Activated naive CD8-positive, alpha-beta T cell treated with anti-CD3 and anti-CD28 coated beads for 36 hours (primary cell): ENCODE data around the gene TRIM59. TPM values are rescaled to one million over a fixed set of nuclear protein-coding genes. Genes with fewer than 3 reads are reported as not detected.

ENCODE experiments used
- DNase-seq: peaks from one replicate; pipeline ENCODE4 v3.0.0; 2021
- H3K27ac Mint-ChIP-seq: one replicate; pipeline ENCODE4 v1.8.0; 2022; ENCODE audit warnings: mild to moderate bottlenecking, moderate library complexity, mixed read lengths
- H3K27me3 Mint-ChIP-seq: one replicate; pipeline ENCODE4 v1.8.0; 2022; ENCODE audit warnings: mild to moderate bottlenecking, mixed read lengths
- H3K36me3 Mint-ChIP-seq: one replicate; pipeline ENCODE4 v1.8.0; 2021; ENCODE audit warnings: mild to moderate bottlenecking, mixed read lengths
- H3K4me1 Mint-ChIP-seq: one replicate; pipeline ENCODE4 v1.8.0; 2021; ENCODE audit warnings: mixed read lengths
- H3K4me3 Mint-ChIP-seq: one replicate; pipeline ENCODE4 v1.8.0; 2022; ENCODE audit warnings: mild to moderate bottlenecking, moderate library complexity, mixed read lengths
- H3K9me3 Mint-ChIP-seq: one replicate; pipeline ENCODE4 v1.8.0; 2022; ENCODE audit warnings: mixed read lengths
- total RNA-seq, 2 experiments: library from RNA; stranded (reverse); gene quantifications; one replicate each; pipeline ENCODE4 v1.2.3, GENCODE V29; 2021

TRIM59 gene
- total RNA-seq, 2 experiments from 2014 or later, result 43.3 to 44.0 TPM

DNA sequence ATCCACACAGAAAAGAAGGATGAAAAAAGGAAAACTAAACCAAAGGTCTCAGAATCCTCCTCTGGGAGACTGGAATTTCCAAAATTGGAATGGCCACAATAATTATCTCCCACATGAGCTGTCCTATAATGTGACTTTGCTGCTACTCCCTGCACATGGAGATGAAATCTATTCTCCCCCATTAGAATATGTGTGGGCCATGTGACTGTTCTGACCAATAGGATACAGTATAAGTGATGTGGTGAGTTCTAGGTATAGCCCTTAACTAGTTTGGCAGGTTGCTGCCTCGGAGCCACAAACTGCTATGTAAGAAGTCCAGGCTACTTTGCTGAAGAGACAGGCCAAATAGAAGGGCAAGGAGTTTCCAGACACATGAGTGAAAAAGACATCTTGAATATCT lies 5.2 kb downstream of the TRIM59 start:
- Mint-ChIP-seq H3K9me3 (peaks cover 3% of the 10 kb centered on the region), H3K27ac (no peak overlapping the region), H3K36me3 (peaks cover 74% of the 10 kb centered on the region), H3K27me3 (no peaks in the 10 kb centered on the region), H3K4me3 (no peak overlapping the region), H3K4me1 (peaks cover 33% of the 10 kb centered on the region)
- no peak for DNase-seq

DNA sequence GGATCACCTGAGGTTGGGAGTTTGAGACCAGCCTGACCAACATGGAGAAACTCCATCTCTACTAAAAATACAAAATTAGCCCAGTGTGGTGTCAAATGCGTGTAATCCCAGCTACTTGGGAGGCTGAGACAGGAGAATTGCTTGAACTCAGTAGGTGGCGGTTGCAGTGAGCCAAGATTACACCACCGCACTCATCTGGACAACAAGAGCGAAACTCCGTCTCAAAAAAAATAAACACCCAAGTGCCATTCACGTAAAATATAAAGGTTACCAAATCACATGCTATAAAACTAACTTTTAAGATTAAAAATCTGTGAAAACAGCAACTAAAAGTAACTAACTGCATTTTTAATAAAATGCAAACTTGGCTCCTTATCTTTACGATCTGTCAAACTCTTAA lies 8.9 kb downstream of the TRIM59 start:
- no peak for DNase-seq
- peaks cover 38% of the 10 kb centered on the region for H3K4me1 Mint-ChIP-seq
- no peak overlapping the region for H3K27ac Mint-ChIP-seq
- H3K27me3 Mint-ChIP-seq, result no peaks in the 10 kb centered on the region
- H3K4me3 Mint-ChIP-seq, result no peak overlapping the region
- peaks cover 3% of the 10 kb centered on the region for H3K9me3 Mint-ChIP-seq
- peaks cover 75% of the 10 kb centered on the region for H3K36me3 Mint-ChIP-seq

DNA sequence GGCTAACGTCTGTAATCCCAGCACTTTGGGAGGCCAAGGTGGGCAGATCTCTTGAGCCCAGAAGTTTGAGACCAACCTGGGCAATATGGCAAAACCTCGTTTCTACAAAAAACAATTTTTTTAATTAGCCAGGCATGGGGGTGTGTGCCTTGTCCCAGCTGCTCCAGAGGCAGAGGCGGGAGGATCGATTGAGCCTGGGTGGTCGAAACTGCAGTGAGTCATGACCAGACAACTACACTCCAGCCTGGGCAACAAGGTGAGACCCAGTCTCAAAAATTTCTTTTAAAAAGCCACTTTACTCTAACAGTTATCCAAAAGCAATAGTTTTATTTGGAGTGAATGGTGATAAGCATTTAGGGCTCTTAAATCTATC lies 12.5 kb downstream of the TRIM59 start:
- no peak for DNase-seq
- H3K4me1 Mint-ChIP-seq, result peaks cover 27% of the 10 kb centered on the region
- H3K27ac Mint-ChIP-seq, result peak overlapping the region; percentile 25

DNA sequence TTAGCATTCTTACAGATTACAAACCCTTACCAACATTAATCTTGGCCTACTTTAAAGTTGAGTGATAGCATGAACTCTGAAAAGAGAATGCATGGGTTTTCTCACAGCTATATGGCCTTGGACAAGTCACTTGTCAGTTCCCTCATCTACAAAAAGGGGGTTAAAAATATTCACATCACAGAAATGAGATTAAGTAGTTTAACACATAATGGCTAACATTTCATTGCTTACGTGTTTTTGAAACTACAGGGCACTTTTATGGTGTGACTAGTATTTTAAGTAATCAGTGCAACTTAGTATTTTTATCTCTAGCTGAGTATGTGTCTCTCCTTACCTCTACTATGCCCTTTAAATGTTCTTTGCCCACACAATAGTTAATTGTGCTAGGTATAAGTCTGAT lies 13.8 kb downstream of the TRIM59 start:
- Mint-ChIP-seq H3K27me3 (no peaks in the 10 kb centered on the region), H3K27ac (no peak overlapping the region), H3K9me3 (peaks cover 2% of the 10 kb centered on the region), H3K4me3 (no peak overlapping the region), H3K4me1 (peaks cover 22% of the 10 kb centered on the region), H3K36me3 (peaks cover 49% of the 10 kb centered on the region)
- no peak for DNase-seq

More for the DNA sequence above, 12.5 kb downstream of the TRIM59 start:
- Mint-ChIP-seq H3K36me3 (peaks cover 55% of the 10 kb centered on the region), H3K4me3 (no peak overlapping the region), H3K27me3 (no peaks in the 10 kb centered on the region), H3K9me3 (peaks cover 2% of the 10 kb centered on the region)

DNA sequence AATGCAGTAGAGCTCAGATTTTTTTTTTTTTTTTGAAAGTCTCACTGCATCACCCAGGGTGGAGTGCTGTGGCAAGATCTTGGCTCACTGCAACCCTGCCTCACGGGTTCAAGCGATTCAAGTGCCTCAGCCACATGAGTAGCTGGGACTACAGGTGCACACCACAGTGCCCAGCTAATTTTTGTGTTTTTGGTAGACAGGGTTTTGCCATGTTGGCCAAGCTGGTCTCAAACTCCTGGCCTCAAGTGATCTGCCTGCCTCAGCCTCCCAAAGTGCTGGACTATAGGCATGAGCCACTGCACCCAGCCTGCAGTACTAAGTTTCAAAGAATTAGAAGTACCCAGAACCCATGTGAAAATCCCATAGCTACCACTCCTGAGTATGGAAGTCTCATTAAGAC lies 14.5 kb downstream of the TRIM59 start:
- H3K4me1 Mint-ChIP-seq, result peaks cover 19% of the 10 kb centered on the region
- H3K36me3 Mint-ChIP-seq, result peaks cover 45% of the 10 kb centered on the region
- no peak overlapping the region for H3K27ac Mint-ChIP-seq
- no peaks in the 10 kb centered on the region for H3K27me3 Mint-ChIP-seq
- no peak for DNase-seq
- H3K9me3 Mint-ChIP-seq, result no peaks in the 10 kb centered on the region
- no peak overlapping the region for H3K4me3 Mint-ChIP-seq

DNA sequence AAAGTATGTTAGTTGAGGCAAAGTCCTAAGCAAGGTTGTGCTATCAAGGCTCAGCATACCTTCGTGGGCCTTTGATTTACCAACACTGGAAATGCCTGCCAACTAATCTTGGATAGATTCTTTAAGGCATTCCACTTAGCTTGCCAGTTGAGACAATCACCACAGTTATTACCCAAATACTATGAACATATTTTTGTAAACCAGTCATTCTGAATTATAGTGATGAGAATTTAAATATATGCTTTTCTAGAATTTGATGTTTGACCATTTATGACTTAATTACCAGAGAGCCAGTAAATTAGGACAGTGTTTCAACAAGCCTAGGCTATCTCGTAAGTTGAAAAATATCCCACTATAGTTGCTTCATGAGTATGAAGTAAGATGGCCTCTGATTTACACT lies 15.5 kb downstream of the TRIM59 start:
- Mint-ChIP-seq H3K9me3 (no peaks in the 10 kb centered on the region), H3K27me3 (no peaks in the 10 kb centered on the region), H3K27ac (no peak overlapping the region), H3K4me1 (peaks cover 19% of the 10 kb centered on the region), H3K36me3 (peaks cover 42% of the 10 kb centered on the region), H3K4me3 (no peak overlapping the region)
- DNase-seq, result no peak

DNA sequence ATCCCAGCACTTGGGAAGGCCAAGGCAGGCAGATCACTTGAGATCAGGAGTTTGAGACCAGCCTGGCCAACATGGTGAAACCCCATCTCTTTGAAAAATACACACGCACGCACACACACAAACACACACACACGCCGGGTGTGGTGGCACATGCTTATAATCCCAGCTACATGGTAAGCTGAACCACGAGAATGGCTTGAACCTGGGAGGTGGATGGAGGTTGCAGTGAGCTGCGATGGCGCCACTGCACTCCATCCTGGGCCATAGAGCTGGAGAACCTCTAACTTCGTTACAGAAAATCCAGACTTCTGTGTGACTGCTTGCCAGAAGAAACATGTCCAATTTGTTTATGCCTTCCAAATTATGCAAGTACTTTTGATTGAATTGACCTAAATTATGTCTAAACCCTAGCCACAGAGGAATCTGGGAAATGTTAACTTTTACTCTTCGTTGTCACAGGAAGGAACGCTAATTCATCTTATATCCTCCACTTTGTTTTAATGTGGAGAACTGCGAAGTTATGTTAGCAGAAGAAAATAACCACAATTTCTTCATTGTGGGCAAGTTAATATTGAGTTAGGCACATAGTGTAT lies 21.7 kb downstream of the TRIM59 start:
- no peak overlapping the region for H3K27ac Mint-ChIP-seq
- peaks cover 35% of the 10 kb centered on the region for H3K36me3 Mint-ChIP-seq
- no peaks in the 10 kb centered on the region for H3K9me3 Mint-ChIP-seq
- H3K27me3 Mint-ChIP-seq, result no peaks in the 10 kb centered on the region
- H3K4me3 Mint-ChIP-seq, result no peak overlapping the region
- H3K4me1 Mint-ChIP-seq, result peaks cover 4% of the 10 kb centered on the region
- DNase-seq, result no peak

DNA sequence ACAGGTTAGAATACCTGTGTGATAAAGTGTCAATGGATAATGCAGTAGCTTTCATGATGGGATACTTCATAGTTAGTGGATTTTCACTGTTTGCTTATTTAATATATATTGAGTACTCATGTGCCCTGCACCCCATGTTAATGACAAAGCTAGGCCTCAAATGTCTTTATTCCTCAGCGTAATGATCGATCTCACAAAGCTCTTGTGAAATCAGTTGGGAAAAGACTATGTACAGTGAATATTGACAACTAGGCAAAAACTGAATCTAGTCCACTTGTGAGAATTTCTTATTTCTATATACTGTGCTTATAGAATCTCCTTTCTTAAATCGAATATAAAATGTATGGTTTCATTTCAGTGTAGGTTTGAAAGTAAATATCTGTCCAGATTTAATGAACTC lies 32.3 kb downstream of the TRIM59 start:
- Mint-ChIP-seq H3K9me3 (no peaks in the 10 kb centered on the region), H3K4me1 (no peaks in the 10 kb centered on the region), H3K4me3 (no peak overlapping the region), H3K36me3 (peaks cover 40% of the 10 kb centered on the region), H3K27ac (no peak overlapping the region), H3K27me3 (no peaks in the 10 kb centered on the region)
- DNase-seq, result no peak

DNA sequence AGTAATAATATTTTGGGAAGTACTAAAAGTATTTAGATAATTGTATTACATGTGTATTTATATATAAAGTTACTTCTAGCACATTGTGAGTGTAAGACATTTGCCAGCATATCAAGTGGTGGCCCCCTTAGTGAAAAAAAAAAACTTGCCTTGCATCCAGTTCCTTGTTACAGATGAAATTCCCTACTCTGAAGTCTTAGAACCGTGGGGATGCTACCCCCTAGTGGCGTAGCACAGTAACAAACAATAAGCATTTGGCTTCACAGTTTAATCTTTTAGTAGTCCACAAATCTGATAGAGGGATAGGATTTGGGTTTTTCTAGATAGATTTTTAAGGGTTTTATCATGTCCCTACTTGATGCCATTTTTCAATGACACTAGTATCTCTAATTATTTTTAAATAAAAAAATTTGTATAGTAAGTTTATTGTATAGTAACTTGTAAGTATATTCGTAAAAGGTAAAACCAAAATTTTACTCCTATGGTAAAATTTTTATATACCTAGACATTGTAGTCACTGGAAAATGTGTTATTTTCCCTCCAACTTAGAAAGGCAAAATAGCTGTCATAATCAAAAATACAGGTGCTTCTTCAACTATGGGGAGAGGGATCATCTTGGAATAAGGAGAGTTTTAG lies 35.9 kb downstream of the TRIM59 start:
- no peak overlapping the region for H3K27ac Mint-ChIP-seq
- peak; percentile 41 for DNase-seq
- H3K4me1 Mint-ChIP-seq, result peaks cover 2% of the 10 kb centered on the region
- H3K27me3 Mint-ChIP-seq, result no peaks in the 10 kb centered on the region
- H3K9me3 Mint-ChIP-seq, result no peaks in the 10 kb centered on the region
- H3K4me3 Mint-ChIP-seq, result no peak overlapping the region
- H3K36me3 Mint-ChIP-seq, result peaks cover 30% of the 10 kb centered on the region

DNA sequence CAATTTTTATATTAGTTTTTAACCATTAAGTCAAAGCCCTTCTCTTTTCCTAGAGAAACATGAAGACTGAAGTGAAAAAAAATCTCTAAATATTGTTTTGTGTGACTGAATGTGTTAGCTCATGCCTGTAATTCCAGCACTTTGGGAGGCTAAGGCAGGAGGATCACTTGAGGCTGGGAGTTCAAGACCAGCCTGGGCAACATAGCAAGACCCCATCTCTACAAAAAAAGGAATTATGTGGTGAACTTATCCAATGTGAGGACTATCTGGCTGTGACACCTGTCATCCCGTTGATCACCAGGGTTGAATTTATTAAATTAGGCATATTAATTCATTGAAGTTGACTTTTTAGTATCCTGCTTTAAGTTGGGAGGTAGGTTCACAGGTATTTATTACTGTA lies 37.1 kb downstream of the TRIM59 start:
- DNase-seq, result no peak
- H3K36me3 Mint-ChIP-seq, result peaks cover 28% of the 10 kb centered on the region
- no peak overlapping the region for H3K4me3 Mint-ChIP-seq
- H3K27ac Mint-ChIP-seq, result no peak overlapping the region
- H3K4me1 Mint-ChIP-seq, result peaks cover 2% of the 10 kb centered on the region
- H3K9me3 Mint-ChIP-seq, result no peaks in the 10 kb centered on the region
- H3K27me3 Mint-ChIP-seq, result no peaks in the 10 kb centered on the region

DNA sequence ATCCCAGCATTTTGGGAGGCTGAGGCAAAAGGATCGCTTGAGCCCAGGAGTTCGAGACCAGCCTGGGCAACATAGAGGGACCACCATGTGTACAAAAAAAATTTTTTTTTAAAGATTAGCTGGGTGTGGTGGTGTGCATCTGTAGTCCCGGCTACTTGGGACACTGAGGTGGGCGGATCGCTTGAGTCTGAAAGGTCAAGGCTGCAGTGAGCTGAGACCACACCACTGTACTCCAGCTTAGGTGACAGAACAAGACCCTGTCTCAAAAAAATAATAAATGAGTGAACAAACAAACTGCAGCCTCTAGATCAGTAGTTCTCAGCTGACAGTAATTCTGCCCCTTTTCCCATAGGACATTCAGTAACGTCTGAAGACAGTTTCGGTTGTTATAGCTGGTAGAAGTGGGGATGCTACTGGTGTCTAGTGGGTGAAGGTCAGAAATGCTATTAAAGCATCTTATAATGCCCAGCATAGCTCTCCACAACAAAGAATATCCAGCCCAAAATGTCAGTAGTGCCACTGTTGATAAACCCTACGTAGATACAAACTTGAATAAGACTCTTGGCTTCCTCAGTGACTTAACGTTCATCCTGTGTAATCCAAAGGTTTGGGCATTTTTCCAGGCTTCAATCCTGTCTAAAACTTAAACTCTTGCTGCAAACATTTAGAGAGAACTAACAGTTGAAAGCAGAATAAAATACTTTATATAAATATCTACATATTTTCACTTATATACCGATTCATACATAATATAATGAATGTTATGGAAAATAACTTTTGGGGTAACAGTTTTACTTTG lies 39.6 kb downstream of the TRIM59 start:
- Mint-ChIP-seq H3K27ac (no peak overlapping the region), H3K9me3 (no peaks in the 10 kb centered on the region), H3K36me3 (peaks cover 21% of the 10 kb centered on the region), H3K27me3 (no peaks in the 10 kb centered on the region), H3K4me1 (peaks cover 2% of the 10 kb centered on the region), H3K4me3 (no peak overlapping the region)
- DNase-seq, result no peak

DNA sequence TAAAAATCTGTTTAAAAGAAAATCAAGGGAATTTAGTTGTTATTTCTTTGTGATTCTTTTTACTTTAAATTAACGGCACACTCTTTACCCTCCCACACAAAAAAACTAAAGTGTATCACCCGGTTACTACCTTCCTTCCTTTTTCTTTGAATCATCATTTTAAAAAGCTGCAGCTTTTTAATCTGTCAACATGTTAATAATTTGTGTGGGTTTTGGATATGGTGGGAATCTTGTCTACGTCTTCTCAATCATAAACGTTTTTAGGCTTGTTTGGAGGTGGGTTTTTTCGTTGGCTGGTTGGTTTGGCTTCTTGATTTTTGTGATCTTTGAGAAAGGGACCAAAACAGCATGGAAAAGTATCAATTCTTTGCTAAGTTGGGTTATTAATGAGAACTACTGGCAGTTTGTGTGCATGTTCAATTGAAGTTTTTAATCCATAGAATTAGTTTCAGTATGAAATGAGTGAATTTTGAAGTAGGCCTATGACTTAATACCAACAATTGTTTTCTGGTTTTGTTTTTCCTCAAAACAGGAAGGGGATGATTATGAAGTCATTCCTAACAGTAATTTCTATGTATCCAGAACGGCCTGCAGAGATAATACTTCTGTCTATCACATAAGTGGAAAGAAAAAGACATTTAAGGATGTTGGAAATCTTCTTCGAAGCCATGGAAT lies 45.7 kb downstream of the TRIM59 start:
- peaks cover 27% of the 10 kb centered on the region for H3K4me1 Mint-ChIP-seq
- peak overlapping the region; percentile 30 for H3K4me3 Mint-ChIP-seq
- no peak for DNase-seq
- H3K27me3 Mint-ChIP-seq, result peaks cover 28% of the 10 kb centered on the region
- no peaks in the 10 kb centered on the region for H3K9me3 Mint-ChIP-seq
- H3K27ac Mint-ChIP-seq, result peak overlapping the region; percentile 42
- peaks cover 45% of the 10 kb centered on the region for H3K36me3 Mint-ChIP-seq

DNA sequence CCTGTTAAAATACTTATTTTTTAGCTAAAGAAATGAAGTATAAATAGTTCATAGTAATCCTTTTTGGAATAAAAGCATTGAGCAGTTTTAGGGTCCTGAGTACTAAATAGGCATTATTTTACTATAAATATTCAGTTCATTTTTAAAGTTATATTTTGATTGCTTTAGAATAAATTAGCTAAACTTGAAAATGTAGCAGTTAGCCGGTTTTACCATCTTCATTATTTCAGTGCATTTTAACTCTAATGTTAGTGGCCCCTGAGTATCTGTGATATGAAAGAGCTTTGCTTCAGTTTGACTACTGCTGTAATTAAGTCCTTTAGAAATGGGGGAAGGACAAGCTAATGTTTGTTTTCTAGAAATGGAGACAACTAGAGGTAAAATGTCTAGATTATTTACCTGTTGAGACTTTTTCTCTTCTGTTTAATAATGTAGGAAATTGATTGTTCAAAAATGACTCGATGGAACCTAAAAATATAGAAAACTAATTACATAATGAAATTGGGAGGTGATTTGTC lies 46.5 kb downstream of the TRIM59 start:
- Mint-ChIP-seq H3K9me3 (no peaks in the 10 kb centered on the region), H3K4me3 (peak overlapping the region; percentile 77), H3K4me1 (peaks cover 30% of the 10 kb centered on the region), H3K36me3 (peaks cover 43% of the 10 kb centered on the region), H3K27me3 (peaks cover 28% of the 10 kb centered on the region), H3K27ac (no peak overlapping the region)
- no peak for DNase-seq

DNA sequence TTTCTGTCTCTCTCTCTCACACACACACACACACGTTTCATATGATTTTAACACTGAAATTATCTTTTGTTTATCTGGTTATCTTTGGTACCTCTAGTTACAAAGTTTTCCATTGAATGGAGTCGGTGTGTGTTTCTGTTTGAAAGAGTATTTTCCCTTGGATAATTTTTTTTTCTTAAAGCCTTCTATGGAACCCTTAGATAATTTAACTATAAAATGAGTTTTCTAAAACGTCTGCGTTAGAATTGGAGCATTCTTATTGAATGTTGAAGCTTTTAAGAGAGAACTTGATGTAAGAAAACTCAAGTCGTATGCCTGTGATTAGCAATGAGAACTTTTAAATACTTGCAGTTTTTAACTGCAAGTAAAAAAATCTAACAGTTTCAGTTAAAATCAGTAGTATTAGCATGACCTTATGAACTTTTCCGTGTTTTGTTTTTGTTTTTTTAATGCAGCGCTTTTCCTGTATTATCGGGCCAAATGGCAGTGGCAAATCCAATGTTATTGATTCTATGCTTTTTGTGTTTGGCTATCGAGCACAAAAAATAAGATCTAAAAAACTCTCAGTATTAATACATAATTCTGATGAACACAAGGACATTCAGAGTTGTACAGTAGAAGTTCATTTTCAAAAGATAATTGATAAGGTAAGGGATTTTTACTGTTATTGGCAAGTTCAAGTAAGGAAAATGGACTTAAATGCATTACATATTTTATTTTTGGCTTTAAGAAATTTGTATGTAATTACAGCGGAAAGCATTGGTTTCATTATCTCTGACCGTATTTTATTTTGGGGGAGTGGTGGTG lies 47.2 kb downstream of the TRIM59 start:
- H3K9me3 Mint-ChIP-seq, result no peaks in the 10 kb centered on the region
- no peak overlapping the region for H3K27ac Mint-ChIP-seq
- H3K36me3 Mint-ChIP-seq, result peaks cover 43% of the 10 kb centered on the region
- H3K4me3 Mint-ChIP-seq, result peak overlapping the region; percentile 77
- H3K4me1 Mint-ChIP-seq, result peaks cover 32% of the 10 kb centered on the region
- no peak for DNase-seq
- H3K27me3 Mint-ChIP-seq, result peaks cover 28% of the 10 kb centered on the region
